SH-SY5Y (cell line): Measurements from ENCODE around the gene FBRS.

Source experiments
- GATA2 ChIP-seq: IDR thresholded peaks from 2 replicates; pipeline ENCODE4 v1.6.1; 2011; ENCODE audit warnings: mild to moderate bottlenecking, low read depth, low read length
- GATA3 ChIP-seq: IDR thresholded peaks from 2 replicates; pipeline ENCODE4 v1.6.1; 2011; ENCODE audit warnings: low read depth, mild to moderate bottlenecking, low read length, moderate library complexity

DNA sequence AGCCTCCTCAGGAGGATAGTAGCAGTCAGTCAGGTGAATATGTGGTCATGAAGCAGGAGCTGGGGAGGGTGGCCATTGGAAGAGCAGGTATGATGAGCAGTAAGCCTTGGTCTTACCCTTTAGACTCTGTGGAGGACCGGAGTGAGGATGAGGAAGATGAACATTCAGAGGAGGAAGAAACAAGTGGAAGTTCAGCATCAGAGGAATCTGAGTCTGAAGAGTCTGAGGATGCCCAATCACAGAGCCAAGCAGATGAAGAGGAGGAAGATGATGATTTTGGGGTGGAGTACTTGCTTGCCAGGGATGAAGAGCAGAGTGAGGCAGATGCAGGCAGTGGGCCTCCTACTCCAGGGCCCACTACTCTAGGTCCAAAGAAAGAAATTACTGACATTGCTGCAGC is 53.5 kb downstream of the FBRS start:
- TF ChIP-seq GATA2 (no peak), GATA3 (no peak)
